ENCODE measurements around the gene LMLN.

GRCh38 chr3:198064420-198064819 lies 104.4 kb downstream of the LMLN start:
- TF ChIP-seq ZNF274 (IDR thresholded peaks at IDR 0.05; ENCODE audit: low read depth, low read length) (no peak), SUZ12 (IDR thresholded peaks at IDR 0.05; ENCODE audit: extremely low read depth, insufficient read depth, insufficient read length) (no peak)
